PC-9 (cell line): Measurements from ENCODE around the gene CBX1.

Experiments
- EZH2 ChIP-seq: fragments of 200-600 bp; sonication (generic); IDR thresholded peaks from 2 replicates; pipeline ENCODE4 v1.8.0; 2017; ENCODE audit warnings: antibody characterized with exemption, low read depth
- TF ChIP-seq, protein P1 (sequence below): fragments of 200-600 bp; sonication (generic); conservative IDR thresholded peaks from 2 replicates; pipeline ENCODE4 v1.6.1; 2017; ENCODE audit warnings: mixed run types, antibody characterized with exemption, mild to moderate bottlenecking, moderate library complexity

DNA sequence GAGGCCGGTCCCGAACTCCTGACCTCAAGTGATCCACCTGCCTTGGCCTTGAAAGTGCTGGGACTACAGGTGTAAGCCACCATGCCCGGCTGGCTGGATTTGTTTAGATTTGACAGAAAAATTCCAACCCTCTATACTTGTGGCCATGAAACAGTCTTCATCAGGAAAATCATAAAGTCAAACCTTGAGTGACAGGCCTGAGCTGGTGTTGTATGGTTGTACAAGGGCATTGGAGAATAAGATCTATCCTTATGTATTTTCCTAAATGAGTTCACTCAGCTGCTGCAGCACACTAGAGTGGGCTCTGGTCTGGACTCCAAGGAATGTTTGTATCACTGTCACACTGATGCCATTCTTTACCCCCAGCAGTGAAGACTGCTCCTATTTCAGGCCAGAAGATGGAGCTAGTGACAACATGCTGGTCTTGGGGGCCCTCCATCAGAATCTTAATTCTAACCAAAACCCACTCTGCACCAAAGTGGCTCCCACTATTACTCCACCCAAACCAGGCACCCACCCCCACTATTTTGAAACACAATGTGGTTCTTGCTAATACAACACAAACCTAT, 33.7 kb upstream of the CBX1 start:
- TF ChIP-seq, protein P1, sequence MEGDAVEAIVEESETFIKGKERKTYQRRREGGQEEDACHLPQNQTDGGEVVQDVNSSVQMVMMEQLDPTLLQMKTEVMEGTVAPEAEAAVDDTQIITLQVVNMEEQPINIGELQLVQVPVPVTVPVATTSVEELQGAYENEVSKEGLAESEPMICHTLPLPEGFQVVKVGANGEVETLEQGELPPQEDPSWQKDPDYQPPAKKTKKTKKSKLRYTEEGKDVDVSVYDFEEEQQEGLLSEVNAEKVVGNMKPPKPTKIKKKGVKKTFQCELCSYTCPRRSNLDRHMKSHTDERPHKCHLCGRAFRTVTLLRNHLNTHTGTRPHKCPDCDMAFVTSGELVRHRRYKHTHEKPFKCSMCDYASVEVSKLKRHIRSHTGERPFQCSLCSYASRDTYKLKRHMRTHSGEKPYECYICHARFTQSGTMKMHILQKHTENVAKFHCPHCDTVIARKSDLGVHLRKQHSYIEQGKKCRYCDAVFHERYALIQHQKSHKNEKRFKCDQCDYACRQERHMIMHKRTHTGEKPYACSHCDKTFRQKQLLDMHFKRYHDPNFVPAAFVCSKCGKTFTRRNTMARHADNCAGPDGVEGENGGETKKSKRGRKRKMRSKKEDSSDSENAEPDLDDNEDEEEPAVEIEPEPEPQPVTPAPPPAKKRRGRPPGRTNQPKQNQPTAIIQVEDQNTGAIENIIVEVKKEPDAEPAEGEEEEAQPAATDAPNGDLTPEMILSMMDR, result no peak
- TF ChIP-seq EZH2, result no peak
